GM12878 (cell line): ENCODE results near the gene NT5C. TPM values are rescaled to one million over a fixed set of nuclear protein-coding genes. Genes with fewer than 3 reads are reported as not detected.

ENCODE experiments used
- ATAC-seq: fragments of 200-7000 bp; cut with Tn5 transposase; 3 replicates; pipeline ENCODE4 v1.9.1; 2020; ENCODE audit warnings: mild to moderate bottlenecking, moderate library complexity
- Bru-seq: library from RNA; stranded (reverse); fragments of 400-500 nt; gene quantifications from one replicate; lab custom pipeline; 2021; lab: Mats Ljungman, UMichigan
- BruChase-seq, 2 experiments: library from RNA; stranded (reverse); fragments of 400-500 nt; gene quantifications; one replicate each; lab custom pipeline; 2021; lab: Mats Ljungman, UMichigan
- BruUV-seq: library from RNA; stranded (reverse); fragments of 400-500 nt; replicated peaks from 2 replicates; lab custom pipeline; 2021; lab: Mats Ljungman, UMichigan
- CTCF ChIA-PET: fragments of 300-600 bp; sonication (Branson Sonifier 250); formaldehyde crosslinking; extraction: SDS; loops from one replicate; lab custom pipeline; 2021; ENCODE audit warnings: inconsistent platforms; lab: Yijun Ruan, JAX
- POLR2A ChIA-PET: fragments of 350-600 bp; formaldehyde crosslinking; extraction: SDS; loops from one replicate; lab custom pipeline; 2021; ENCODE audit warnings: inconsistent platforms; lab: Charles Lee
- RAD21 ChIA-PET: fragments of 300-600 bp; sonication (Branson Sonifier 250); formaldehyde crosslinking; loops from one replicate; lab custom pipeline; 2023; ENCODE audit warnings: antibody characterized with exemption; ENCODE audit not compliant: unreplicated experiment; lab: Charles Lee
- SMC1A ChIA-PET: fragments of 300-600 bp; sonication (Branson Sonifier 250); formaldehyde crosslinking; loops from one replicate; lab custom pipeline; 2023; ENCODE audit not compliant: unreplicated experiment, uncharacterized antibody; lab: Charles Lee
- DNase-seq: peaks from one replicate; pipeline ENCODE4 v3.0.0-alpha.2; 2011; ENCODE audit warnings: low read depth, low spot score
- FAIRE-seq: peaks from 3 replicates; lab custom pipeline; 2011; peaks lifted over from hg19 to GRCh38; lab: Jason Lieb, UNC
- H2AFZ ChIP-seq: 2 replicates; pipeline ENCODE4 v1.6.0; 2011; ENCODE audit warnings: low read depth, low read length, control low read depth; ENCODE audit not compliant: control insufficient read depth
- H3K27ac ChIP-seq: 2 replicates; pipeline ENCODE4 v1.5.1; 2011; ENCODE audit warnings: control low read depth; ENCODE audit not compliant: control insufficient read depth, insufficient read depth
- H3K27me3 ChIP-seq, 2 experiments: replicated peaks in 1 of 2; 2 replicates each; pipeline versions ENCODE4 v1.6.0 to v1.6.1; 2011; ENCODE audit warnings: low read length in 1 of 2; ENCODE audit not compliant: control insufficient read depth in 2 of 2, insufficient read depth in 2 of 2
- H3K36me3 ChIP-seq, 2 experiments: 2 replicates each; pipeline ENCODE4 v1.5.1; 2011; ENCODE audit warnings: low read length in 1 of 2; ENCODE audit not compliant: control insufficient read depth in 2 of 2, insufficient read depth in 2 of 2
- H3K4me1 ChIP-seq: 2 replicates; pipeline ENCODE4 v1.6.1; 2011; ENCODE audit warnings: mild to moderate bottlenecking, low read length, moderate library complexity, mixed read lengths; ENCODE audit not compliant: control insufficient read depth, insufficient read depth
- H3K4me2 ChIP-seq: 2 replicates; pipeline ENCODE4 v1.6.0; 2011; ENCODE audit warnings: control low read depth; ENCODE audit not compliant: control insufficient read depth, insufficient read depth
- H3K4me3 ChIP-seq: fragments of 200-600 bp; sonication (generic); 2 replicates; pipeline ENCODE4 v1.5.1; 2016
- H3K79me2 ChIP-seq: 2 replicates; pipeline ENCODE4 v1.6.0; 2011; ENCODE audit warnings: low read length; ENCODE audit not compliant: control insufficient read depth, insufficient read depth
- H3K9ac ChIP-seq: 2 replicates; pipeline ENCODE4 v1.8.0; 2011; ENCODE audit warnings: low read length, control low read depth, mixed read lengths; ENCODE audit not compliant: control insufficient read depth, insufficient read depth
- H3K9me3 ChIP-seq: replicated peaks from 3 replicates; pipeline ENCODE4 v1.5.1; 2011; ENCODE audit warnings: mild to moderate bottlenecking, low read length; ENCODE audit not compliant: control insufficient read depth, insufficient read depth
- H4K20me1 ChIP-seq: 2 replicates; pipeline ENCODE4 v1.6.0; 2011; ENCODE audit not compliant: control insufficient read depth, insufficient read depth
- CBX5 ChIP-seq: sonication (generic); IDR thresholded peaks from 2 replicates; pipeline ENCODE4 v1.6.1; 2016; ENCODE audit warnings: low read depth, moderate library complexity, mild to moderate bottlenecking, inconsistent platforms
- EED ChIP-seq: sonication (generic); IDR thresholded peaks from 2 replicates; pipeline ENCODE4 v1.6.1; 2016; ENCODE audit warnings: antibody characterized with exemption, low read depth
- GATAD2B ChIP-seq: fragments of 450-650 bp; conservative IDR thresholded peaks from 2 replicates; pipeline ENCODE4 v1.6.1; 2017; ENCODE audit warnings: low read depth, mild to moderate bottlenecking, moderate library complexity
- MTA2 ChIP-seq: fragments of 450-650 bp; IDR thresholded peaks from 2 replicates; pipeline ENCODE4 v1.6.1; 2016; ENCODE audit warnings: low read depth, mild to moderate bottlenecking, moderate library complexity
- MTA3 ChIP-seq: IDR thresholded peaks from 2 replicates; pipeline ENCODE4 v1.6.1; 2012; ENCODE audit warnings: low read length, inconsistent platforms, borderline replicate concordance
- NR2C2 ChIP-seq: IDR thresholded peaks from 2 replicates; pipeline ENCODE4 v1.6.1; 2011; ENCODE audit warnings: borderline replicate concordance, low read depth; ENCODE audit not compliant: control insufficient read depth, insufficient read length
- TCF7 ChIP-seq: IDR thresholded peaks from 2 replicates; pipeline ENCODE4 v1.6.1; 2014; ENCODE audit warnings: antibody characterized with exemption, borderline replicate concordance
- WRNIP1 ChIP-seq: IDR thresholded peaks from 2 replicates; pipeline ENCODE4 v1.6.1; 2011; ENCODE audit warnings: low read depth, low read length, improper control_type of control experiment, borderline replicate concordance
- YY1 ChIP-seq: IDR thresholded peaks from 2 replicates; pipeline ENCODE4 v1.6.1; 2011; ENCODE audit warnings: low read depth, mild to moderate bottlenecking, low read length
- WGBS: methylation state at CpG from one replicate; pipeline ENCODE4 v1.1.6; 2016; ENCODE audit warnings: low lambda C conversion rate; ENCODE audit not compliant: insufficient replicate concordance, insufficient coverage; ENCODE audit errors: missing lambda C conversion rate; 5-methylcytosine and 5-hydroxymethylcytosine counted together
- in situ Hi-C: fragments of 300-500 bp; cut with MboI; formaldehyde crosslinking; loops from 9 replicates; pipeline ENCODE4 v1.14.3; 2018; ENCODE audit warnings: mixed read lengths
- intact Hi-C: fragments of 100-400 bp; cut with micrococcal nuclease; formaldehyde crosslinking; loops from one replicate; pipeline ENCODE4 v1.14.2; 2022; ENCODE audit not compliant: unreplicated experiment
- long read RNA-seq, 2 experiments: library from polyadenylated mRNA; unstranded; transcript quantifications; one replicate each; pipeline ENCODE4 v2.0.0, GENCODE V29; 2019 to 2020
- polyA minus RNA-seq, 3 experiments: library from RNA; depleted of rRNA, polyadenylated mRNA; stranded (reverse); fragments of >200 nt; gene quantifications; 2 replicates each; pipeline ENCODE4 v1.2.3, GENCODE V29; 2011
- polyA plus RNA-seq, 11 experiments: library from polyadenylated mRNA; depleted of rRNA in 4 of 11; unstranded in 6 of 11; stranded (reverse) in 5 of 11; fragments of >200 nt; fragmentation: Nextera tagmentation in 4 of 11; fragmentation: Illumina TruSeq in 1 of 11; extraction: Ambion mirVana in 4 of 11; extraction: Trizol in 1 of 11; gene quantifications; 1 replicate in 1 of 11; 2 replicates in 10 of 11; pipeline versions ENCODE4 v1.2.1 to v1.2.3, GENCODE V29; 2011 to 2016; ENCODE audit warnings: inconsistent platforms in 2 of 11, missing spikeins in 2 of 11, low read depth in 1 of 11
- total RNA-seq, 4 experiments: library from RNA; depleted of rRNA in 3 of 4; stranded (reverse); fragments of >200 nt in 3 of 4; fragmentation: Illumina TruSeq in 1 of 4; extraction: Trizol in 1 of 4; gene quantifications; 2 replicates each; pipeline versions ENCODE4 v1.2.1 to v1.2.3, GENCODE V29; 2013 to 2021
- TF ChIP-seq, protein P1 (sequence below): fragments of 450-650 bp; formaldehyde crosslinking; IDR thresholded peaks from 2 replicates; pipeline ENCODE4 v1.4.0; 2022; ENCODE audit warnings: mild to moderate bottlenecking, moderate library complexity
- TF ChIP-seq, protein P2 (sequence below): IDR thresholded peaks from 2 replicates; pipeline ENCODE4 v1.6.1; 2012; ENCODE audit warnings: mild to moderate bottlenecking, low read depth, low read length

NT5C gene
- total RNA-seq (2013; cell fraction: nucleolus; rRNA removed), result 22.0 and 36.6 TPM in 2 replicates
- 115 and 144 TPM in 2 replicates for total RNA-seq (2014; rRNA removed)
- total RNA-seq (2014; rRNA removed; fragmentation: Illumina TruSeq; extraction: Trizol), result 41.6 and 43.7 TPM in 2 replicates
- total RNA-seq (2021), result 86.3 and 88.5 TPM in 2 replicates
- 15.1 TPM for polyA plus RNA-seq (2011; ENCODE audit: low read depth)
- 17.4 and 40.2 TPM in 2 replicates for polyA plus RNA-seq (2011; rRNA removed)
- 45.1 and 76.6 TPM in 2 replicates for polyA plus RNA-seq (2011; cell fraction: cytosol; rRNA removed)
- polyA plus RNA-seq (2011; cell fraction: nucleus; rRNA removed), result 82.6 and 87.6 TPM in 2 replicates
- 49.7 and 55.2 TPM in 2 replicates for polyA plus RNA-seq (2012)
- 10.4 and 24.2 TPM in 2 replicates for polyA plus RNA-seq (2014; fragmentation: Illumina TruSeq; extraction: Trizol)
- 1 to 10 TPM; 3.7 to 9.8 TPM for polyA plus RNA-seq (2014; fragmentation: Nextera tagmentation; extraction: Ambion mirVana)
- 158 and 188 TPM in 2 replicates for polyA plus RNA-seq (2014; rRNA removed)
- polyA plus RNA-seq (2016; fragmentation: Nextera tagmentation; extraction: Ambion mirVana), result 100 to 1,000 TPM; 116 to 129 TPM
- polyA minus RNA-seq (2011; rRNA and poly(A)+ RNA removed), result 10.6 and 15.4 TPM in 2 replicates
- polyA minus RNA-seq (2011; cell fraction: cytosol; rRNA and poly(A)+ RNA removed), result 7.4 and 11.4 TPM in 2 replicates
- polyA minus RNA-seq (2011; cell fraction: nucleus; rRNA and poly(A)+ RNA removed), result 20.4 and 32.2 TPM in 2 replicates
- percentile 82 among the genes with signal in this experiment for Bru-seq, nascent RNA
- BruChase-seq, experiment 1, labeled RNA remaining after a 6-hour chase, result percentile 77 among the genes with signal in this experiment
- BruChase-seq, experiment 2, labeled RNA remaining after a 2-hour chase, result percentile 74 among the genes with signal in this experiment
- long read RNA-seq, experiment 1, transcript NT5C-201 (5 exons, 954 nt), result major isoform, 28 of 36 reads
- long read RNA-seq, experiment 1, partial matches to known transcripts, result 2 of 36 reads
- long read RNA-seq, experiment 1, other reads (novel, unspliced or antisense), result 5 of 36 reads
- long read RNA-seq, experiment 2, transcript NT5C-201 (5 exons, 954 nt), result major isoform, 12 of 14 reads
- long read RNA-seq, experiment 2, partial matches to known transcripts, result 0 of 14 reads
- long read RNA-seq, experiment 2, other reads (novel, unspliced or antisense), result 2 of 14 reads

DNA sequence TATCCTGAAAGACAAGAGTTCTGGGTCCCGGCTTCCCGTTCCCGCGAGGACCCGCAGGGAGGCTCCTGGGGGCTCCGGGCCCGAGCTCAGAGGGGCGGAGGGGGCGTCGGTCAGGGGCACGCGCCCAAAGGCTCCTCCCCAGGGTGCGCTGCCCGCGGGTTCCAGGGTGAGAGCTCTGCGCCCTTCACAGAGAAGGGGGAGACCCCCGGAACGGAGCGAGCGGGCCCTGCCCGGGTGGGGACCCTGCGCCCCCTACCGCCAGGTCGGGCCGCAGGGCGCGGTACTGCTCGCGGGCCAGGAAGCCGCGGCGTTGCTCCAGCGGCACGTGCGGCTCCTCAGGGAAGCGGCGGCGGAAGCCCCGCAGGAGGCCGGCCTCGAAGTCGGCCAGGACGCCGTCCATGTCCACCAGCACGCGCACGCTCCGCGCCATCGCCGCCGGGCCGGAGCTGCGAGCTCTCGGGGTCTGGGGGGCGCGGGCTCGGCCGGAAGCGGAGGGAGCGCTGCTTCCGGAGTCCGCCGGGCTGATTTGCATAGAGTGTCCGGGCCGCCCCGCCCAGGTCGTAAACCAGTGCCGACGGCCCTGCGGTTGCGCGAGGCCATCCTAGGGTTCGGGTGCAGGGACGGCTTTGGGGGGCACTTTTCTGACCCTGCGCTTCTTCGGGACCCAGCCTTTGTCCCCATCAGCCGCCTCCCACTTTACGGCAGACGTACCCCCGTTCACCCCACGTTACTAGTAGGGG, at the start of gene NT5C:
NT5C (minus strand) TSS at position 465 of the 740 bp plus-strand sequence; CDS start at position 430, 35 bp downstream.
- POLR2A ChIA-PET, result interaction anchor here (0.5 to 6.2 kb wide), 13 partner anchors 8 to 137 kb away, joined by 3 to 53 read pairs (median 3); partner anchors contain the start of gene ARMC7
- H3K4me3 ChIP-seq, result peak within 1 kb of the TSS; percentile 74
- peaks cover 3 to 6% of the 10 kb centered on the region in 2 experiments; a peak in 3 of 4 replicates for H3K36me3 ChIP-seq
- RAD21 ChIA-PET, result interaction anchor here (0.5 to 4.7 kb wide), 14 partner anchors 14 to 170 kb away, joined by 3 to 70 read pairs (median 4); no protein-coding TSS in a partner anchor
- under 1% methylated on average over 65 of the region's 82 CpGs for WGBS
- H3K79me2 ChIP-seq, result peaks cover 21% of the 10 kb centered on the region
- intact Hi-C loops, result loop anchor here (1.0 to 2.0 kb wide), 2 partner anchors 17 to 77 kb away; no protein-coding TSS in a partner anchor
- CTCF ChIA-PET, result interaction anchor here (0.6 to 9.3 kb wide), 26 partner anchors 12 to 170 kb away, joined by 3 to 167 read pairs (median 4); partner anchors contain the start of gene NUP85
- H3K4me1 ChIP-seq, result peaks cover 14% of the 10 kb centered on the region
- SMC1A ChIA-PET, result interaction anchor here (0.6 to 6.1 kb wide), 10 partner anchors 16 to 1360 kb away, joined by 3 to 77 read pairs (median 4); partner anchors contain the start of gene MRPL58
- peak within 1 kb of the TSS; percentile 94 for H3K4me2 ChIP-seq
- FAIRE-seq, result peak; percentile 52
- in situ Hi-C loops, result no loop called here
- peak; percentile 96 for ATAC-seq
- no peaks in the 10 kb centered on the region for H3K9me3 ChIP-seq
- no TSS peak for BruUV-seq
- H3K27me3 ChIP-seq, result no peaks in the 10 kb centered on the region
- peak within 1 kb of the TSS; percentile 90 for H2AFZ ChIP-seq
- peak within 1 kb of the TSS; percentile 82 for H3K27ac ChIP-seq
- DNase-seq, result no peak
- H3K9ac ChIP-seq, result peak within 1 kb of the TSS; percentile 75
- H4K20me1 ChIP-seq, result no peaks in the 10 kb centered on the region
- TF ChIP-seq, protein P1, sequence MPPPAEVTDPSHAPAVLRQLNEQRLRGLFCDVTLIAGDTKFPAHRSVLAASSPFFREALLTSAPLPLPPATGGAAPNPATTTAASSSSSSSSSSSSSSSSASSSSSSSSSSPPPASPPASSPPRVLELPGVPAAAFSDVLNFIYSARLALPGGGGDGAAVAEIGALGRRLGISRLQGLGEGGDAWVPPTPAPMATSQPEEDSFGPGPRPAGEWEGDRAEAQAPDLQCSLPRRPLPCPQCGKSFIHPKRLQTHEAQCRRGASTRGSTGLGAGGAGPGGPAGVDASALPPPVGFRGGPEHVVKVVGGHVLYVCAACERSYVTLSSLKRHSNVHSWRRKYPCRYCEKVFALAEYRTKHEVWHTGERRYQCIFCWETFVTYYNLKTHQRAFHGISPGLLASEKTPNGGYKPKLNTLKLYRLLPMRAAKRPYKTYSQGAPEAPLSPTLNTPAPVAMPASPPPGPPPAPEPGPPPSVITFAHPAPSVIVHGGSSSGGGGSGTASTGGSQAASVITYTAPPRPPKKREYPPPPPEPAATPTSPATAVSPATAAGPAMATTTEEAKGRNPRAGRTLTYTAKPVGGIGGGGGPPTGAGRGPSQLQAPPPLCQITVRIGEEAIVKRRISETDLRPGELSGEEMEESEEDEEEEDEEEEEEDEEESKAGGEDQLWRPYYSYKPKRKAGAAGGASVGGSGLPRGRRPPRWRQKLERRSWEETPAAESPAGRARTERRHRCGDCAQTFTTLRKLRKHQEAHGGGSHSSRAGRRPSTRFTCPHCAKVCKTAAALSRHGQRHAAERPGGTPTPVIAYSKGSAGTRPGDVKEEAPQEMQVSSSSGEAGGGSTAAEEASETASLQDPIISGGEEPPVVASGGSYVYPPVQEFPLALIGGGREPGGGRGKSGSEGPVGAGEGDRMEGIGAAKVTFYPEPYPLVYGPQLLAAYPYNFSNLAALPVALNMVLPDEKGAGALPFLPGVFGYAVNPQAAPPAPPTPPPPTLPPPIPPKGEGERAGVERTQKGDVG (CRISPR knock-in tag), result no peak
- TF ChIP-seq CBX5 (no peak), WRNIP1 (no peak), NR2C2 (no peak), MTA3 (no peak), GATAD2B (peak; percentile 99), MTA2 (no peak), YY1 (peak; percentile 86), TCF7 (no peak), EED (peak; percentile 52; the same call in 1 of the 2 replicates)
- TF ChIP-seq, protein P2, sequence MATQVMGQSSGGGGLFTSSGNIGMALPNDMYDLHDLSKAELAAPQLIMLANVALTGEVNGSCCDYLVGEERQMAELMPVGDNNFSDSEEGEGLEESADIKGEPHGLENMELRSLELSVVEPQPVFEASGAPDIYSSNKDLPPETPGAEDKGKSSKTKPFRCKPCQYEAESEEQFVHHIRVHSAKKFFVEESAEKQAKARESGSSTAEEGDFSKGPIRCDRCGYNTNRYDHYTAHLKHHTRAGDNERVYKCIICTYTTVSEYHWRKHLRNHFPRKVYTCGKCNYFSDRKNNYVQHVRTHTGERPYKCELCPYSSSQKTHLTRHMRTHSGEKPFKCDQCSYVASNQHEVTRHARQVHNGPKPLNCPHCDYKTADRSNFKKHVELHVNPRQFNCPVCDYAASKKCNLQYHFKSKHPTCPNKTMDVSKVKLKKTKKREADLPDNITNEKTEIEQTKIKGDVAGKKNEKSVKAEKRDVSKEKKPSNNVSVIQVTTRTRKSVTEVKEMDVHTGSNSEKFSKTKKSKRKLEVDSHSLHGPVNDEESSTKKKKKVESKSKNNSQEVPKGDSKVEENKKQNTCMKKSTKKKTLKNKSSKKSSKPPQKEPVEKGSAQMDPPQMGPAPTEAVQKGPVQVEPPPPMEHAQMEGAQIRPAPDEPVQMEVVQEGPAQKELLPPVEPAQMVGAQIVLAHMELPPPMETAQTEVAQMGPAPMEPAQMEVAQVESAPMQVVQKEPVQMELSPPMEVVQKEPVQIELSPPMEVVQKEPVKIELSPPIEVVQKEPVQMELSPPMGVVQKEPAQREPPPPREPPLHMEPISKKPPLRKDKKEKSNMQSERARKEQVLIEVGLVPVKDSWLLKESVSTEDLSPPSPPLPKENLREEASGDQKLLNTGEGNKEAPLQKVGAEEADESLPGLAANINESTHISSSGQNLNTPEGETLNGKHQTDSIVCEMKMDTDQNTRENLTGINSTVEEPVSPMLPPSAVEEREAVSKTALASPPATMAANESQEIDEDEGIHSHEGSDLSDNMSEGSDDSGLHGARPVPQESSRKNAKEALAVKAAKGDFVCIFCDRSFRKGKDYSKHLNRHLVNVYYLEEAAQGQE, result no peak
